Measurements from ENCODE around the gene SOST.

SOST gene

GRCh38 chr17:43720311-43721060, 38.1 kb downstream of the SOST start:
- TF ChIP-seq TAF1 (IDR thresholded peaks at IDR 0.05; ENCODE audit: borderline replicate concordance, insufficient read depth, low read length), result no peak
- TF ChIP-seq REST (IDR thresholded peaks at IDR 0.05; ENCODE audit: insufficient read depth in 1 of 2, low read depth in 2 of 2, low read length in 2 of 2), result no peak
- no peak for TF ChIP-seq SIN3A (IDR thresholded peaks at IDR 0.05; ENCODE audit: borderline replicate concordance, insufficient read depth, low read length)
- TF ChIP-seq FOXP2 (optimal IDR thresholded peaks at IDR 0.05; ENCODE audit: borderline replicate concordance, extremely low read depth, extremely low read length, insufficient read depth), result no peak
- TF ChIP-seq POLR2AphosphoS5 (IDR thresholded peaks at IDR 0.05; ENCODE audit: low read depth, low read length), result no peak

- TF ChIP-seq FOXP2 (optimal IDR thresholded peaks at IDR 0.05; ENCODE audit: borderline replicate concordance, extremely low read depth, extremely low read length, insufficient read depth) (no peak), REST (IDR thresholded peaks at IDR 0.05; ENCODE audit: insufficient read depth in 1 of 2, low read depth in 2 of 2, low read length in 2 of 2) (no peak)
Observed at GRCh38 chr17:43719578-43719977, 39.0 kb downstream of the SOST start.

GRCh38 chr17:43718544-43718943, 40.0 kb downstream of the SOST start:
- TF ChIP-seq SIN3A (IDR thresholded peaks at IDR 0.05; ENCODE audit: borderline replicate concordance, insufficient read depth, low read length) (no peak), FOXP2 (optimal IDR thresholded peaks at IDR 0.05; ENCODE audit: borderline replicate concordance, extremely low read depth, extremely low read length, insufficient read depth) (no peak), REST (IDR thresholded peaks at IDR 0.05; ENCODE audit: insufficient read depth in 1 of 2, low read depth in 2 of 2, low read length in 2 of 2) (no peak), TAF1 (IDR thresholded peaks at IDR 0.05; ENCODE audit: borderline replicate concordance, insufficient read depth, low read length) (no peak), POLR2AphosphoS5 (IDR thresholded peaks at IDR 0.05; ENCODE audit: low read depth, low read length) (no peak)

GRCh38 chr17:43717913-43718312, 40.7 kb downstream of the SOST start:
- no peak for TF ChIP-seq POLR2AphosphoS5 (IDR thresholded peaks at IDR 0.05; ENCODE audit: low read depth, low read length)
- TF ChIP-seq FOXP2 (optimal IDR thresholded peaks at IDR 0.05; ENCODE audit: borderline replicate concordance, extremely low read depth, extremely low read length, insufficient read depth), result no peak
- no peak for TF ChIP-seq TAF1 (IDR thresholded peaks at IDR 0.05; ENCODE audit: borderline replicate concordance, insufficient read depth, low read length)
- TF ChIP-seq SIN3A (IDR thresholded peaks at IDR 0.05; ENCODE audit: borderline replicate concordance, insufficient read depth, low read length), result no peak

GRCh38 chr17:43714465-43715149, 44.0 kb downstream of the SOST start:
- TF ChIP-seq SIN3A (IDR thresholded peaks at IDR 0.05; ENCODE audit: borderline replicate concordance, insufficient read depth, low read length) (no peak), FOXP2 (optimal IDR thresholded peaks at IDR 0.05; ENCODE audit: borderline replicate concordance, extremely low read depth, extremely low read length, insufficient read depth) (no peak), POLR2AphosphoS5 (IDR thresholded peaks at IDR 0.05; ENCODE audit: low read depth, low read length) (no peak), REST (IDR thresholded peaks at IDR 0.05; ENCODE audit: insufficient read depth in 1 of 2, low read depth in 2 of 2, low read length in 2 of 2) (no peak), TAF1 (IDR thresholded peaks at IDR 0.05; ENCODE audit: borderline replicate concordance, insufficient read depth, low read length) (no peak)

All from PFSK-1 (cell line).